HG03521 (cell line): ENCODE data around the gene MXD1.
"Not testable (repeated sequence)": the region's sequence is repeated elsewhere in the genome, so short reads cannot be mapped to it uniquely, and the experiment has no call there.

Source experiments
- ATAC-seq: cut with Tn5 transposase; IDR thresholded peaks from one replicate; pipeline ENCODE4 v1.9.1; 2021; ENCODE audit warnings: mild to moderate bottlenecking, moderate library complexity; ENCODE audit not compliant: unreplicated experiment

Gene MXD1

GRCh38 chr2:69950671-69951070 lies 35.8 kb downstream of the MXD1 start:
- ATAC-seq: not testable (repeated sequence)

DNA sequence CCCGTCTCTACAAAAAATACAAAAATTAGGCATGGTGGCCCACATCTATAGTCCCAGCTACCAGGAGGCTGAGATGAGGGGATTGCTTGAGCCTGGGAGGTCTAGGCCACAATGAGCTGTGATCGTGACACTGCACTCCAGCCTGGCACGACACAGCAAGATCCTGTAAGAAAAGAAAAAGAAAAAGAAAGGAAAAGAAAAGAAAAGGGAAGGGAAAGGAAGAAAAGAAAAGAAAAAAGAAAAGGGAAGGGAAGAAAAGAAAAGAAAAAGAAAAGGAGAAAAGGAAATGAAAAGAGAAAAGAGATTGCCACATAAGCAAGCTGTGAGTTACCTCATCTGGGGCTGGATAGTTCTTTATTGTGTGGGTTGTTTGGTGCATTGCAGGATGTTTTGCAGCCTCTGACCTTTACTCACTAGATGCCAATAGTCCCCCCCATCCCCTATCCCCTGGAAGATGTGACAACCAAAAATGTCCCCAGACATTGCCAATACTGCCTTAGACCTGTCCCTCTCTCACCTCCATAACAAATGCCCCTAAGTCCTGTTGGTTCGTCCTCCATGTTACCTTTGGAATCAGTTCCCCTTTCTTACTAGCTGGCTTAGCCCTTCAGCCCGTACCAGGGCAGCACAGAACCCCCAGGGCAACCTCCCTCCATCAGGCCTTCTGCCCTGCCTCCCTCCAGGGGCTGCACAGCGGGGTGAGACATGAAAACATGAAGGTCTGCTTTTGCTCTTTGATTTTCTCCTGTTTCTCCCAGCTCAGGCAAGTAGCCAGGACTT lies 37.6 kb downstream of the MXD1 start:
- ATAC-seq: no peak

DNA sequence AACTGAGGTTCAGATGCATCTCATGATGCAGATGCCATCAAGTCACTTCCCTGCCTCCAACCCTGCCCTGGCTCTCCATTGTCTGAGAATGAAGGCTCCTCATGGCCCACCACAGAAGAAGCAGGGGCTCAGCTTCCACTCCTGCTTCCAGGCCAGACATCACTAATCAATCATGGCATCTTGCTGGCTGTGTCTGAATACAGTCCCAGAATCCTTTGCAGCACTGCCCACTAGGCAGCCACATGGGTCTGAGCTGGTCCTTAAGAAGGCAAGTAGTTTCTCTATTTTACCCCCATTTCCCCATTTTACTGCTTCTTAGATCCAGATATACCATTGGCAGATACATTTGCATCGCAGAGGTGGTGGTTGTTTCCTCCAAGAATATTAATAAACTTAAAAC lies 39.2 kb downstream of the MXD1 start:
- no peak for ATAC-seq

DNA sequence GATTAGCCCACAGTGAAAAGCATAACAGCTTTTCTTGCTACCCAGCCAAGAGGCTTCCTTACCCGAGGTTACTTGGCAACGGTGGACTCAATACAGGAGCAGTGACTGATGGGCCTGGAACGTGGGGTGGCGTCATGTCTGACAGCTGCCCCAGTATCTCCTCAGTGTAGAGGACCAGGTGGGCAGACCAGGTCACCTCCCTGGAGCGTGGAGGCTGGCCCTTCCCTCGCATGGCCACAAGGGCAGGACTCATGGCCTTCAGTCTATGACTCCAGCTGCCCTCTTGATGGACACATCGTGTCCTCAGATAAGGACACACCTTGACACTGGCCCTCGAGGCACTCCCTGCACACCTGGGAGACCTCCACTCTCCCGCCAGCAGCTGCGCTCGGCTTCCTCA lies 40.1 kb downstream of the MXD1 start:
- no peak for ATAC-seq

DNA sequence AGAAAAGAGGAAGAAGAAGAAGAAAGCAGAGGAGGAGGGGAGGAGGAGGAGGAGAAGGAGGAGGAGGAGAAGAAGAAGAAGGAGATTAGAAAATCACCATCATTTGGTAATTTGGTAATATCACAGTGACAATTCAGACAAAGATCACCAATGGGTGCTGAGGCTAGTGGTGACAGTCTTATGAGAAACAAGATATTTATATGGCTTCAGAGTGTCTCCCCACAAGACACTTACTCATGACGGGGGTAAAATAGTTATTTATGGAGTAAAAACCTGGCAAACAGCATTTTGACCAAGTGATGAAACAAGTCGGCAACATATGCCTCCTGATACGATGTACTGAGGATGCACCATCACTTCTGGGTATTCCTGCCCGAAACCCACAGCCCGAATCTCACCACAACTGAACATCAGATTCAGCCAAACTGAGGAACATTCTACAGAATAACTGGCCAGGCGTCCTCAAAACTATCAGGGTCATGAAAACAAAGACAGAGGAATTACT lies 41.6 kb downstream of the MXD1 start:
- no peak for ATAC-seq

DNA sequence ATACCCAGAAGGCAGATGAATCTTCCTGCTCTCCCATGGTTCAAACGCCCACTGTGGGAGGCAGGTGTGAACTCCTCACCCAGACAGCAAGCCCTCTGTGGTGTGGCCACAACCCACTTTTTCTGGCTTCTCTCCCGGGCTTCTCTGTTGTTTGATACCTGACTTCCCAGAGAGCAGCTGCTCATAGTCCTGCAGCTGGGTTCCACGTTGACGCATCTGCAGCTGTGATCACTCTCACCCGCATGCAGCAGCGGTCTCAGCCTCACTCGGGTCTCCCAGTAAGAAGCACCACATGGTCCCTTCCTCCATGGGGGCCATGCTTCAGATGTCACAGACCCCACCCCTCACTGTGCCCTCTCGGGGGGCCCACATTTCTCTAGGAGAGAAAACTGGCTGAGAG lies 43.1 kb downstream of the MXD1 start:
- ATAC-seq: no peak

- no peak for ATAC-seq
Measured at GRCh38 chr2:69958480-69958879, 43.6 kb downstream of the MXD1 start.

- no peak for ATAC-seq
Measured at GRCh38 chr2:69959425-69959824, 44.5 kb downstream of the MXD1 start.

- ATAC-seq: no peak
Measured at GRCh38 chr2:69960821-69961220, 45.9 kb downstream of the MXD1 start.

- no peak for ATAC-seq
Measured at GRCh38 chr2:69961496-69961895, 46.6 kb downstream of the MXD1 start, which contains the start of gene ASPRV1. TSS of gene ASPRV1 (minus strand) at chr2:69961631. CDS start at chr2:69961436, 195 bp downstream.

- ATAC-seq: no peak
Measured at GRCh38 chr2:69962986-69963730, 48.2 kb downstream of the MXD1 start.

DNA sequence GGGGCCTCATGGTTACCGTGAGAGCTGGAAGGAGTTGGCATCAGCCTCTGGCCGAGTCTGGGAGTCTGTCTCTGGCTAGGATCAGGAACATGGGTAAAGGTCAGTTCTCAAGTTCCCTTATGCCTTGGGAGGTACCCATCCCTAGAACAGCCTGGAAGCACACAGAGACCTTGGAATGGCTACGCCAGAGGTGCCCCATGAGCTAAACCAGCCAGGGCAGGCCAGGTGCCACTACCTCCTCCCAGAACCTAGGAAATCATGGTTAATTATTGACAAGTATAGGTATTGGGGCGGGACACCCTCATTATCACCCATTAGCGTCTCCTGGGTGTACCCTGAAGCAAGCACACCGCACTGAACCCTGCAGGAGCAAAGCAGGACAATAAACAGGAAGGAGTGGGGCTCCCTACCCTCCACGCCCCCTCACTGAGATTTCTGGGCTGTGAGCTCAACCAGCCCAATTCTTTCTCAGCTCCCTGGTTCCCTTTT lies 49.5 kb downstream of the MXD1 start:
- no peak for ATAC-seq

GRCh38 chr2:69965756-69966445 lies 51.0 kb downstream of the MXD1 start:
- ATAC-seq: no peak

DNA sequence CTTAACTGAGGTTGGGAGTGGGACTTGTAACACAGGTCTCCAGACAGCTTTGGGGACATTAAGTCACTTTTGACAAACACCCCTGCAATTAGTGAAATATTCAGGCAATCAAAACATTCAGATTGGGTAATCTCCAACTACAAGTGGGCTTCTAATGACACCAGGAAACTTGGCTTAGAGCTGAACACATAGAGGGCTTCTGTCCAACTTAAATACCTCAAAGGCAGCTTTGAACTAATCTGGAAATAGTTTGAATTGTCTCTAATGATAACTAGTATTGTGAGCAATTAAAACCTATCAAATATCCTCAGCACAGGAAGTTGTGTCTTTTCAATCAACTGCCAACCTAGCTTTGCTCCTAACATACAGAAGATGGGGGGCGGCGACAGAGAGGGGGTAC lies 51.6 kb downstream of the MXD1 start:
- ATAC-seq: no peak

DNA sequence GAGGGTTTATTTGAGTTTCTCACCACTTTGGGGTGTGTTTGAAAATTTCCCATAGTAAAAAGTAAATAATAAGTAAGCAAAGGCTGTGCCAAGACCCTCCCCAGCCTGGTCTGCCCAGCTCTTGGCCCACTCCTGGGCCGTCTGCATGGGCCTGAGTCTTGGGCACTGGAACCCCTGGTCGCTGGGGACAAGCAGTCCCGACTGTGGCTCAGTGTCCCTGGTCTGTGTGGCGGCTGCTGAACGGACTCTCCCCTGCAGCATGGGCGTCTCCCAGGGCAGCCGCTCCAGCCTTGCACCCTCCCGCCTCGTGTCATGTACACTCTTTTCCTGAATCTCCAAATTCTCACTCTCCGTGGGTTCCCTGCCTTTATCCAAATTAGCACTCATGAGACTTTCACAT lies 53.7 kb downstream of the MXD1 start:
- no peak for ATAC-seq

GRCh38 chr2:69969126-69969983 lies 54.4 kb downstream of the MXD1 start:
- ATAC-seq: no peak

DNA sequence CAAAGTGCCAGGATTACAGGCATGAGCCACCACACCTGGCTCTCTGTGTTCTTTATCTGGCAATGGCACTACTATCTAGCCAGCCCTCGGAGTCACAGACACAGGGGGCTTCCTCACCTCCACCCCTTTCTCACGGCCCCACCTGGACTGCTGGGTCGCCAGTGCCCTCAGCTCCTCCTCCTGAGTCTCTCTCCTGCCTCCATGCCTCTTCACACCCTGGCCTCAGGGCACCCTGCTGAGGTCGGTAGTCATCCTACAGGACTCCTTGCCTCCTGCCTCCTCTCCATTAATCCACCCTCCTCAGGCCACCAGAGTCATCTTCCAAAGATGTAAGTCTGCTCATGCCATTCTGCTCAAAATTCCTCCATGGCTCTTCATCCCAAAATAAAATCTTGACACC lies 55.1 kb downstream of the MXD1 start:
- ATAC-seq: no peak

GRCh38 chr2:69972822-69973221 lies 57.9 kb downstream of the MXD1 start:
- ATAC-seq: no peak

DNA sequence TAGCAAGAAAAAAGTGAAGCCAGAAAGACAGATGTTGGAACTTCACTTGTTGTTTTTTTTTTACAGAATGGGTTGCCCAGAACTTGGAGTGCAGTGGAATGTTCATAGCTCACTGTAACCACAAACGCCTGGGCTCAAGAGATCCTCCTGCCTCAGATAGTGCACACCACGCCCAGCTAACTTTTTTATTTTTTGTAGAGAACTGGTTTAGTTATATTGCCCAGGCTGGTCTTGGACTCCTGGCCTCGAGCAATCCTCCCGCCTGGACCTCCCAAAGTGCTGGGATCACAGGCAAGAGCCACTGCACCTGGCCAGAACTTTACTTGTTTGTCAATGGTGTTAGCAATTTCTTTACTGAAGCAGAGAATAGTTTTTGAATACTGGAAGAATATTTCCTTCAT lies 58.4 kb downstream of the MXD1 start:
- no peak for ATAC-seq

DNA sequence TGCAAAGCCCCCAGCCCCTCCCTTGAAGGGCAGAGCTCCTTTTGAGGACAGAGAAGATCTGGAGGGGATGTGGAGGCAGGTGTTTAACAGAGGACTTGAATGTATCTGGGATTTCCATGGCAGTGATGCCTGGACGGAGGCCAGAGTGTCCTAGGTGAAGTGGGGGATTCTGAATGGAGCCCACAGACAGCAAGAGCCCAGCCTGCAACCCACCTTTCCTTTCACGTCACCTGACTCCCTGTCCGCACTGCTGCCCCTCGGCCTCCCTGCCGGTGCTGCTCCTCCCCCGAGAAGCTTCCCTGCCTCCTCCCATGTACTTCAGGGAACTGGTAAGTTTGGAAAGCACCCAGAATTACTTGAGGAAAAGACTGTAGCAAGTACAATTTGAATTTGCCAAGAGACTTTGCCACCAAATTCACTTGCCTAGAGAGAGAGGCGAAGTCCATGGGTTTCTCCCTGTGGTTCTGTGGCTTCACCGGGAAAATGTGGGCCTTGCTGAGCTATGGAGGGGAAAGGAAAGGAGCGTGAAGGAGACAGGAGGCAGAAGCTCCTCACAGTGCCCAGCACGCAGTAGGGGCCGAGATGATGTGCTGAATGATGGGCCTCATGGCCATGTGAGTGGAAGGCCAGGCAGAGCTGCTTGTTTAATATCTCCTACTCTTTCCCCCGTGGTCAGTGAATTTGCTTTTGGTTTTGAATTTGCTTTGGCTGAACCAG lies 60.4 kb downstream of the MXD1 start:
- no peak for ATAC-seq
